SU-DHL-6 (cell line): ENCODE data around the gene LSM3.

ENCODE experiments used
- H2AFZ ChIP-seq: fragments of 200-600 bp; sonication (generic); 2 replicates; pipeline ENCODE4 v1.6.1; 2014; ENCODE audit warnings: low read depth, mild to moderate bottlenecking, moderate library complexity, mixed read lengths, antibody characterized with exemption, low read length; ENCODE audit not compliant: severe bottlenecking
- H3F3A ChIP-seq: fragments of 200-600 bp; shearing (Covaris generic); 2 replicates; pipeline ENCODE4 v1.6.0; 2016; ENCODE audit warnings: antibody characterized with exemption, mild to moderate bottlenecking; ENCODE audit not compliant: insufficient read depth
- H3K27ac ChIP-seq: fragments of 200-600 bp; sonication (generic); 2 replicates; pipeline ENCODE4 v1.5.1; 2016; ENCODE audit warnings: low read depth, mild to moderate bottlenecking, low read length, moderate library complexity, mixed read lengths
- H3K27me3 ChIP-seq: fragments of 200-600 bp; sonication (generic), shearing (Covaris generic); 2 replicates; pipeline ENCODE4 v1.6.0; 2014; ENCODE audit warnings: mild to moderate bottlenecking, low read length
- H3K36me3 ChIP-seq: fragments of 200-600 bp; sonication (generic); 2 replicates; pipeline ENCODE4 v1.6.1; 2014; ENCODE audit warnings: mild to moderate bottlenecking, low read length, mixed read lengths
- H3K4me2 ChIP-seq: fragments of 300-600, 200-600 bp; shearing (Covaris generic), sonication (generic); 2 replicates; pipeline ENCODE4 v1.6.0; 2014; ENCODE audit warnings: low read length, low read depth, mild to moderate bottlenecking; ENCODE audit not compliant: poor library complexity, severe bottlenecking
- H3K4me3 ChIP-seq: fragments of 200-600 bp; sonication (generic); 2 replicates; pipeline ENCODE4 v1.5.1; 2014; ENCODE audit warnings: antibody characterized with exemption, low read length, mild to moderate bottlenecking, mixed read lengths; ENCODE audit not compliant: insufficient read depth, poor library complexity, severe bottlenecking
- H3K79me2 ChIP-seq: fragments of 200-600 bp; sonication (generic); 2 replicates; pipeline ENCODE4 v1.6.1; 2014; ENCODE audit warnings: mild to moderate bottlenecking, low read length, moderate library complexity; ENCODE audit not compliant: insufficient read depth
- H3K9ac ChIP-seq: fragments of 200-600 bp; sonication (generic); 2 replicates; pipeline ENCODE4 v1.7.0; 2014; ENCODE audit warnings: mild to moderate bottlenecking, low read length
- H3K9me2 ChIP-seq: fragments of 200-600 bp; sonication (generic); replicated peaks from 2 replicates; pipeline ENCODE4 v1.6.1; 2014; ENCODE audit warnings: low read length; ENCODE audit not compliant: insufficient read depth
- H3K9me3 ChIP-seq: fragments of 200-600 bp; sonication (generic); 2 replicates; pipeline ENCODE4 v1.6.1; 2014; ENCODE audit warnings: low read length, mixed read lengths; ENCODE audit not compliant: insufficient read depth
- H4K20me1 ChIP-seq: fragments of 200-600 bp; sonication (generic); 2 replicates; pipeline ENCODE4 v1.6.1; 2014; ENCODE audit warnings: low read depth, mild to moderate bottlenecking, antibody characterized with exemption, low read length, moderate library complexity, mixed read lengths
- EZH2phosphoT487 ChIP-seq: fragments of 200-600 bp; sonication (generic), shearing (Covaris generic); conservative IDR thresholded peaks from 2 replicates; pipeline ENCODE4 v1.6.1; 2018; ENCODE audit warnings: mild to moderate bottlenecking, antibody characterized with exemption, low read length, moderate library complexity, mixed read lengths
- TF ChIP-seq, protein P1 (sequence below): fragments of 200-600 bp; sonication (generic); IDR thresholded peaks from one replicate; pipeline ENCODE4 v1.5.1; 2017; ENCODE audit warnings: antibody characterized with exemption, mild to moderate bottlenecking, low read length, moderate library complexity; ENCODE audit not compliant: insufficient read depth, poor library complexity, severe bottlenecking

LSM3 gene

DNA sequence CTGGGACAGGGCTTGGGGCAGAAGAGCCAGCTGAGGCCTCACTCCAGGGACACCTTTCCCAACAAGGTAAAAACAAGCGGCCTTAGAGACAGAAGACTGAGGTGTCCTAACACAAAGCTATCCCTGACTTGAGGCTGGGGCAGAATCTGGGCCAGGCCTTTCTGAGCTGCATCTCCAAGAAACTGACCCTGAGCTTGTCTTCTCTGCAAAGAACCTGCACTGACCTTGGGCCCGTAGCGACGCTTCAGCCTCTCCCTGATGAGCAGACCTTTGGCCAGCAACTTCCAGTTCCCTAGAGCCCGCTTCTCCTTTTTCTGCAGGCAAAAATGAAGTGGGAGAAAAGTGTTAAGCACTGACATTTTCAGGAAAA lies 31.6 kb upstream of the LSM3 start:
- H3K27me3 ChIP-seq = no peaks in the 10 kb centered on the region
- H3K4me3 ChIP-seq = no peak overlapping the region
- H3K36me3 ChIP-seq = no peaks in the 10 kb centered on the region
- H3K9me2 ChIP-seq = no peaks in the 10 kb centered on the region
- no peak overlapping the region for H3K27ac ChIP-seq
- no peaks in the 10 kb centered on the region for H3K79me2 ChIP-seq
- H3K9ac ChIP-seq = no peak overlapping the region
- no peaks in the 10 kb centered on the region for H3K9me3 ChIP-seq
- no peaks in the 10 kb centered on the region for H4K20me1 ChIP-seq
- no peaks in the 10 kb centered on the region for H3F3A ChIP-seq
- no peak overlapping the region for H3K4me2 ChIP-seq
- no peak for TF ChIP-seq EZH2phosphoT487
- TF ChIP-seq, protein P1, sequence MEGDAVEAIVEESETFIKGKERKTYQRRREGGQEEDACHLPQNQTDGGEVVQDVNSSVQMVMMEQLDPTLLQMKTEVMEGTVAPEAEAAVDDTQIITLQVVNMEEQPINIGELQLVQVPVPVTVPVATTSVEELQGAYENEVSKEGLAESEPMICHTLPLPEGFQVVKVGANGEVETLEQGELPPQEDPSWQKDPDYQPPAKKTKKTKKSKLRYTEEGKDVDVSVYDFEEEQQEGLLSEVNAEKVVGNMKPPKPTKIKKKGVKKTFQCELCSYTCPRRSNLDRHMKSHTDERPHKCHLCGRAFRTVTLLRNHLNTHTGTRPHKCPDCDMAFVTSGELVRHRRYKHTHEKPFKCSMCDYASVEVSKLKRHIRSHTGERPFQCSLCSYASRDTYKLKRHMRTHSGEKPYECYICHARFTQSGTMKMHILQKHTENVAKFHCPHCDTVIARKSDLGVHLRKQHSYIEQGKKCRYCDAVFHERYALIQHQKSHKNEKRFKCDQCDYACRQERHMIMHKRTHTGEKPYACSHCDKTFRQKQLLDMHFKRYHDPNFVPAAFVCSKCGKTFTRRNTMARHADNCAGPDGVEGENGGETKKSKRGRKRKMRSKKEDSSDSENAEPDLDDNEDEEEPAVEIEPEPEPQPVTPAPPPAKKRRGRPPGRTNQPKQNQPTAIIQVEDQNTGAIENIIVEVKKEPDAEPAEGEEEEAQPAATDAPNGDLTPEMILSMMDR = no peak
- no peak overlapping the region for H2AFZ ChIP-seq

DNA sequence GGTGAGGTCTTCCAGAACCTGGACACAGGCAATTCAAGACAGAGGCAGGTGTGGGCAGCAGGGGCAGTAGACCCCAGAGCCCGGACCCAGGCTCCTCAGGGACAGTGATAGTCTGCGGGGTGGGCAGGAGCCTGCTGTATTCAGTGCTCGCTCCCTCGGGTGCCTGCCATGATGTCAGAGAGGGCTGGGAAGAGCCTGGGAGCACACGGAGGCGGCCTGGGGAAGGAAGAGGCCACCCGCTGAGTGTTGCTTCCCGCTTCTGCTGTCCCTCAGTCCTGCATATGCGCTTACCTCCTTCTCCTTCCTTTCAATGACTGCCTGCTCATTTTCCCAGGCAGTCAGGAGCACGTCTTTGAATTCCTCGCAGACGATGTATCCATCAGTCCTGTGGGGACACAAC lies 31.0 kb upstream of the LSM3 start:
- TF ChIP-seq EZH2phosphoT487 = no peak
- H3K9me2 ChIP-seq = no peaks in the 10 kb centered on the region
- no peaks in the 10 kb centered on the region for H3K27me3 ChIP-seq
- H3K79me2 ChIP-seq = no peaks in the 10 kb centered on the region
- no peaks in the 10 kb centered on the region for H3K9me3 ChIP-seq
- no peak overlapping the region for H2AFZ ChIP-seq
- H3K27ac ChIP-seq = no peak overlapping the region
- H3K36me3 ChIP-seq = no peaks in the 10 kb centered on the region
- no peak overlapping the region for H3K4me2 ChIP-seq
- no peak overlapping the region for H3K9ac ChIP-seq
- H3F3A ChIP-seq = no peaks in the 10 kb centered on the region
- H3K4me3 ChIP-seq = no peak overlapping the region
- H4K20me1 ChIP-seq = no peaks in the 10 kb centered on the region

DNA sequence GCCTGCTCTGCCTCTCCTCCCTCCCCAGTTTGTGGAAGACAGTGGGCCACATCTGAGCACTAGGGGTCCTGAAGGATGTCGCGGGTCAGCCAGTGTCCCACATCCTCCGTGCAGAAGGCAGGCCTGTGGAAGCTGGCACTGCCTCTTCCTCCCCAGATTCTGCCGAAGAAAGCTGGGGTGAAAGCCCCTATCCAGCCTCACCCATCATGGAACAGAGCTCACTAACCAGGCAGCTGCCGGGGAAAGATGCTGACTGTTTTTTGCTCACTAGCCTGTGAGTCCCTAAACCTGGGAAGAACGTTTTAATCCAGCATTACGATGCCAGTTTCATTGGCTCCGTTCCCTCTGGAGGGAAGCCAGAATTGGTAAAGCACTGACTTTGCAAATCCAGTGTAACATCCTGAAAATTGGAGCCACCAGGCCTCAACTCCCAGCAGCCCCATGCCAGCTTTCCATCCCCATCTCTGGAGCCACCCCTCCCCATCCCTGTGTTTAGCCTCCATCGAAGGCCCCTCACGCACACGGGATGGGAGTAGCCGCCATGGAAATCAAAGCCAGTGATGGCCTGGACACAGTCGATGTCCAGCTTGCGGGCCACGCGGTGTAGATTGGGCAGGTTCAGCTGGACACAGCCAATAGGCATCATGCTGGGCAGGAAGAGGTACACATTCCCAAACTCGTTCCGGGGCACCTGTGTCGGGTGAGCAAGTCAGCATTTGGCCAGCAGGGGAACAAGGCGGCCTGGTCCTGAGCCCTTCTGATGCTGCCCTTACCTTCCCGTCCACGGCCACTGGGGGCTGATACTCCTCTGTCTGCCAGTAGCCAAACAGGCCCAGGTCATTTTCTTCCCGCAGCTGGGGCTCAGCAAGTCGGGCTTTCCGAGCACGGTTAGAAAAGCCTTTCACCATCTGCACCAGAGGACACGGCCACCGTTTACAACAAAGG lies 30.3 kb upstream of the LSM3 start:
- Histone ChIP-seq H3K27me3 (no peaks in the 10 kb centered on the region), H3K4me3 (no peak overlapping the region), H3K36me3 (no peaks in the 10 kb centered on the region), H3K27ac (no peak overlapping the region), H2AFZ (no peak overlapping the region), H3F3A (no peaks in the 10 kb centered on the region), H3K9ac (no peak overlapping the region), H4K20me1 (no peaks in the 10 kb centered on the region), H3K4me2 (no peak overlapping the region), H3K9me2 (no peaks in the 10 kb centered on the region), H3K79me2 (no peaks in the 10 kb centered on the region), H3K9me3 (no peaks in the 10 kb centered on the region)
- TF ChIP-seq EZH2phosphoT487 = no peak
- TF ChIP-seq, protein P1 = no peak

DNA sequence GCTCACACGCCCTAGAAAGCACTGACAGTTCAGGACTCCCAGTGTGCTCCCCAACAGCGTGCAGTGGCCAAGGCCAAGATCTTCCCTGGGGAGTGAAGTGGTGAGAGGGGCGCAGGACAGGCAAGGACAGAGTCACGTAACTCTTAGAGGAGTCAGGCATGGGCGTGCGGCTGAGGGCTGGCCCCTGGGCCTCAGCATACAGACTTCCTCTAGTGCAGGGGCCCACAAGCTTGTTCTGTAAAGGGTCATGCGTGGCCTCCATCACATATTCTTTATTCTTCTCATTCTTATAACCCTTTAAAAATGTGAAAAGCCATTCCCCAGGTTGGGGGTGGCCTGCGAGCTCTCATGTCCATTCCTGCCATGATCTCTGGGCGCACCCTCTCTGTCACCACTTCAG lies 28.5 kb upstream of the LSM3 start:
- Histone ChIP-seq H3K27ac (no peak overlapping the region), H3K4me2 (no peak overlapping the region), H3K27me3 (no peaks in the 10 kb centered on the region), H3K9me3 (no peaks in the 10 kb centered on the region), H3K9ac (no peak overlapping the region), H3K79me2 (no peaks in the 10 kb centered on the region), H3F3A (no peaks in the 10 kb centered on the region), H4K20me1 (no peaks in the 10 kb centered on the region), H2AFZ (no peak overlapping the region), H3K4me3 (no peak overlapping the region), H3K36me3 (no peaks in the 10 kb centered on the region), H3K9me2 (no peaks in the 10 kb centered on the region)
- TF ChIP-seq, protein P1 = no peak
- no peak for TF ChIP-seq EZH2phosphoT487
